Measurements from ENCODE around the gene MYL5.
A peak's percentile ranks its signal among the peaks of the same experiment; 100 is the strongest.
"Not testable (repeated sequence)": the region's sequence is repeated elsewhere in the genome, so short reads cannot be mapped to it uniquely, and the experiment has no call there.

Gene MYL5

DNA sequence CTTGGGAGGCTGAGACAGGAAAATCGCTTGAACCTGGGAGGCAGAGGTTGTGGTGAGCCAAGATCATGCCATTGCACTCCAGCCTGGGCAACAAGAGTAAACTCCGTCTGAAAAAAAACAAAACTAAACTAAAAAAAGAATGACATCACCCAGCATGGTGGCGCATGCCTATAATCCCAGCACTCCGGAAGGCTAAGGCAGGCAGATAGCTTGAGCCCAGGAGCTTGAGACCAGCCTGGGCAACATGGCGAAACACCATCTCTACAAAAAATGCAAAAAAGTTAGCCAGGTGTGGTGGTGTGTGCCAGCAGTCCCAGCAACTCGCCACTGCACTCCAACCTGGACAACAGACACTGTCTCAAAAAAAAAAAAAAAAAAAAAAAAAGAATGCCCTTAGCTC lies 32.0 kb upstream of the MYL5 start:
- not testable (repeated sequence) for H3K4me1 ChIP-seq (ENCODE audit: control insufficient read depth, insufficient read depth, low read length); H3K9ac ChIP-seq (ENCODE audit: low read length)

DNA sequence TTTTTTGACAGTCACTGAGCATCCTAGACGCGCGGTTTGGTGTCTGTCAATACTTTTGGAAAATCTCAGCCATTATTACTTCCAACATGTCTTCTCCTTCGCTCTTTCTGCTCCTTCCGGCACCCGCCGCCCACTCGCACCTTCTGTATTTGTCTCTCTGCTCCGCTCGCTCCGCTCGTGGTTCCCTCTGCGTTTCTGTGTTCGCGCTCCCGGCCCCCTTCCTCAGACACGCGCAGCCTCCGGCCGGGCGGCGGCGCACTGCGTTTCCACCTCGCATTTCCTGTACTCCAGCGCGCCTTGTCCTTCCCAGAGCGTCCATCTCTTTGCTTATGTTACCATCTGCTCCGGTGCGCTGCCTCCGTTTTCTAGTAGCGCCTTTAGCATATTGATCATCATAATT lies 27.9 kb upstream of the MYL5 start:
- peaks cover 4% of the 10 kb centered on the region for H3K9me3 ChIP-seq (ENCODE audit: control insufficient read depth, low read length)
- no peak overlapping the region for H3K9ac ChIP-seq (ENCODE audit: low read length)
- H3K4me1 ChIP-seq (ENCODE audit: control insufficient read depth, insufficient read depth, low read length): no peaks in the 10 kb centered on the region
- peaks cover 23% of the 10 kb centered on the region for H3K27me3 ChIP-seq (replicated peaks; ENCODE audit: control insufficient read depth, insufficient read depth, low read length)
- H3K36me3 ChIP-seq (ENCODE audit: control insufficient read depth, insufficient read depth, low read length, severe bottlenecking): no peaks in the 10 kb centered on the region
- peak; percentile 25 for DNase-seq (ENCODE audit: low read depth)
- no peak overlapping the region for H3K4me3 ChIP-seq (ENCODE audit: low read length)

More for the DNA sequence above, 32.0 kb upstream of the MYL5 start:
- H3K9me3 ChIP-seq (ENCODE audit: control insufficient read depth, low read length); H3K36me3 ChIP-seq (ENCODE audit: control insufficient read depth, insufficient read depth, low read length, severe bottlenecking); H3K4me3 ChIP-seq (ENCODE audit: low read length); H3K27me3 ChIP-seq (replicated peaks; ENCODE audit: control insufficient read depth, insufficient read depth, low read length); DNase-seq (ENCODE audit: low read depth): not testable (repeated sequence)

DNA sequence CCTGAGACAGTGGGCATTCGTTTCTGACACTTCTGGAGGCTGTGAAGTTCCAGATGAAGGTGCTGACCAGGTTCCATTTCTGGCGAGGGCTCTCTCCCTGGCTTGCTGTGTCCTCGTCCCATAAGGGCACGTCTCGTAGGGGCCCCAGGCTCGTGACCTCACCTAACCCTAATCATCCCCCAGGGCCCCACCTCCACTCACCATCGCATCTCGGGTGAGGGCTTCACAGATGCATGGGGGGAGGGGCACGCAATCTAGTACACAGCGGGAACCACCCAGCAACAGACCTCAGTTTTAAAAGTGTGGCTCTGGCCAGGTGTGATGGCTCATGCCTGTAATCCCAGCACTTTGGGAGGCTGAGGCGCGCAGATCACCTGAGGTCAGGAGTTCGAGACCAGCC lies 26.9 kb upstream of the MYL5 start:
- DNase-seq (ENCODE audit: low read depth): no peak
- H3K9me3 ChIP-seq (ENCODE audit: control insufficient read depth, low read length): no peaks in the 10 kb centered on the region
- H3K9ac ChIP-seq (ENCODE audit: low read length): no peak overlapping the region
- H3K27me3 ChIP-seq (replicated peaks; ENCODE audit: control insufficient read depth, insufficient read depth, low read length): peaks cover 25% of the 10 kb centered on the region
- no peak overlapping the region for H3K4me3 ChIP-seq (ENCODE audit: low read length)
- H3K4me1 ChIP-seq (ENCODE audit: control insufficient read depth, insufficient read depth, low read length): no peaks in the 10 kb centered on the region
- no peaks in the 10 kb centered on the region for H3K36me3 ChIP-seq (ENCODE audit: control insufficient read depth, insufficient read depth, low read length, severe bottlenecking)

DNA sequence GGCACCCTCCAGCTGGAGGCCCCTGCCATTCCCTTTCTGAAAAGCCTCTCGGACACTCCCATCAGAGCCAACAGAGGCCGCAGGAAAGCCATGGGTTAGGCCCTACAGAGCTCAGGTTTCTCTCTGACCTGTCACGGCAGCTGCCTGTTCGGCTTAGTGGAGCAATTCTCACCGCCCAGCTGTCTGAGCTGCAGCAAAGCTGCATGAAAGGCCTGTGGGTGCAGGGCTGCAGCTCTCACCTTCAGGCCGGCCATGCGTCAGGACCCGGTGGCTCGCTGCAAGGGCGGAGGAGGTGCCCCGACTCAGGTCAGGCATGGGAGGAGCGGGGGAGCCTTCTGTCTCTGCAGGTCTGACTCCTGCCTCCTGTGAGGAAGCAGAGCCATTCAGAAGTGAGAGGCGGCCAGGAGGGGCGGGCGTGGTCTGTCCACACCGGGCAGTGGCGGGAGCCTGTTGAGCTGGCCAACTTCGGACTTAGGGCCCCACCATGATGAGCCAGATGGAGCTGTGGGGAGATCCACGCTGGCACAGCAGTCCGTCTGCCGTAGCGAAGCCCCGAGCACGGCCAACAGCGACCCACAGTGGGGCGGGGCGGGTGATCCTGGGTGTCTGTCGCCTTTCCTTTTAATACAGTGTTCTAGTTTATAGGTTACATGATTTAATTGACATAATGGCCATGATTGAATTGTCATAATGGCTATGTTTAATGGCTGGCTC lies 25.6 kb upstream of the MYL5 start:
- H3K9ac ChIP-seq (ENCODE audit: low read length): no peak overlapping the region
- no peak overlapping the region for H3K4me3 ChIP-seq (ENCODE audit: low read length)
- peaks cover 32% of the 10 kb centered on the region for H3K27me3 ChIP-seq (replicated peaks; ENCODE audit: control insufficient read depth, insufficient read depth, low read length)
- H3K4me1 ChIP-seq (ENCODE audit: control insufficient read depth, insufficient read depth, low read length): no peaks in the 10 kb centered on the region
- no peaks in the 10 kb centered on the region for H3K9me3 ChIP-seq (ENCODE audit: control insufficient read depth, low read length)
- no peak for DNase-seq (ENCODE audit: low read depth)
- H3K36me3 ChIP-seq (ENCODE audit: control insufficient read depth, insufficient read depth, low read length, severe bottlenecking): no peaks in the 10 kb centered on the region

DNA sequence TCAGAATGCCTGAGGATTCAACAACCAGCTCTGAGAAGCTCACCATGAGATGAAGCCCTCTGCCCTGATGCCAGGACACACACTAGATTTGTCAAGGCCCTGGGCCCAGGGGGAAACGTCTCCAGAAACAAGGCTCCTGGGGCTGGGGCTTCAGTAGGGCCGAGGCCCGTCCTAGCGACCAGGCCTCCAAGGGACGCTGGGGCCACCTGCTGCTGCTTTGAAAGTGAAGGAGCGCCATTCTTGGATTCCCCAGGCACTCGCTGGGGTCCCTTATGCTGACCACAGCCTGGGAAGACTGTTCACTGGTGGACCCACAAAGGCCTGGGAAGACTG lies 25.1 kb upstream of the MYL5 start:
- H3K4me1 ChIP-seq (ENCODE audit: control insufficient read depth, insufficient read depth, low read length): no peaks in the 10 kb centered on the region

DNA sequence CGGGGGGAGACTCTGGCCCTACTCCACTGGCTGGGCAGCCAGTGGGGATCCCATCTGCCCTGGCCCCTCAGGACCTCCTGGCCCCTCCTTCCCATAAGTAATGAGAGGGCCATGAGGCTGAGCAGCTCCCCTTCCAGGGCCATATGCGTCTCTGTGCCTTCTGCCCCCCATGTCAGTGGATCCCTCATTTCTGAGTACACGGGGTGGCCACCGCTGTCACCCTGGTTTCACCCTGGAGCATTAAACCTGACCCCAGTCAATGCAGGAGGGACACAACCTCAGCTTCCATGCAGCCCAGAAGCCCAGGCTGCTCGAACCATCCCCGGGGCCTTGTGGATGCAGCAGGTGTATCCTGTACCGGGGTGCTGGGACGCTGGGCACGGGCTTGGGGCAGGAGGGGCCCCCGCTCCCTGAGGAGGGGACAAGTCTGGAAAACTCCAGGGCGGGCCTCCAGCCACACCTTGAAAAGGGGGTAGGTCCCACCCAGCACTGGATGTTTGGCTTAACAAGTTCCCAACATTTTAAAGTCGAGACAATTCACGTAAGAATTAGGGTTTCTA lies 24.5 kb upstream of the MYL5 start:
- no peak overlapping the region for H3K9ac ChIP-seq (ENCODE audit: low read length)
- peaks cover 40% of the 10 kb centered on the region for H3K27me3 ChIP-seq (replicated peaks; ENCODE audit: control insufficient read depth, insufficient read depth, low read length)
- no peak overlapping the region for H3K4me3 ChIP-seq (ENCODE audit: low read length)
- H3K4me1 ChIP-seq (ENCODE audit: control insufficient read depth, insufficient read depth, low read length): no peaks in the 10 kb centered on the region
- no peak for DNase-seq (ENCODE audit: low read depth)
- no peaks in the 10 kb centered on the region for H3K9me3 ChIP-seq (ENCODE audit: control insufficient read depth, low read length)
- no peaks in the 10 kb centered on the region for H3K36me3 ChIP-seq (ENCODE audit: control insufficient read depth, insufficient read depth, low read length, severe bottlenecking)

More for the DNA sequence above, 25.1 kb upstream of the MYL5 start:
- Histone ChIP-seq H3K9me3 (ENCODE audit: control insufficient read depth, low read length) (no peaks in the 10 kb centered on the region), H3K9ac (ENCODE audit: low read length) (no peak overlapping the region), H3K27me3 (replicated peaks; ENCODE audit: control insufficient read depth, insufficient read depth, low read length) (peaks cover 35% of the 10 kb centered on the region), H3K36me3 (ENCODE audit: control insufficient read depth, insufficient read depth, low read length, severe bottlenecking) (no peaks in the 10 kb centered on the region), H3K4me3 (ENCODE audit: low read length) (no peak overlapping the region)
- no peak for DNase-seq (ENCODE audit: low read depth)

DNA sequence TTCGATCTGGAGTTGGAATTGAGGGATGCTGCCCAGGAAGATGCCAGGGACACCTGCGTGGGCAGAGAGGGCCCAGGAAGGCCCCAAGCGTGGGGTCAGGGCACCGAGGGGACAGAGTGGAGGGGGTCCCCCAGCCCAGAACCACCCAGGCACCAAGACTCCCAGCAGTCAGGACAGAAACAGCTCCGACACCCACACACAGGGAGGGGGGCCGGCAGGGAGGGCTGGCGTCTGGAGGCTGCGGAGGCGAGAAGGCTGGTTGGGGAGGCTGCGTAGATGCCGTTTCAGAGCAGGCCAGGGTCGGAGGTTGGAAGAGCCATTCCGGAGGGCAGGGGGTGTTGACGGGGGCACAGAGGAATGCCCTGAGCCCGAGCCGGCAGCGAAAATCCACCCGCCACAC lies 23.9 kb upstream of the MYL5 start:
- Histone ChIP-seq H3K36me3 (ENCODE audit: control insufficient read depth, insufficient read depth, low read length, severe bottlenecking) (no peaks in the 10 kb centered on the region), H3K4me3 (ENCODE audit: low read length) (no peak overlapping the region), H3K4me1 (ENCODE audit: control insufficient read depth, insufficient read depth, low read length) (peaks cover 2% of the 10 kb centered on the region), H3K9ac (ENCODE audit: low read length) (no peak overlapping the region), H3K9me3 (ENCODE audit: control insufficient read depth, low read length) (no peaks in the 10 kb centered on the region), H3K27me3 (replicated peaks; ENCODE audit: control insufficient read depth, insufficient read depth, low read length) (peaks cover 41% of the 10 kb centered on the region)
- no peak for DNase-seq (ENCODE audit: low read depth)

DNA sequence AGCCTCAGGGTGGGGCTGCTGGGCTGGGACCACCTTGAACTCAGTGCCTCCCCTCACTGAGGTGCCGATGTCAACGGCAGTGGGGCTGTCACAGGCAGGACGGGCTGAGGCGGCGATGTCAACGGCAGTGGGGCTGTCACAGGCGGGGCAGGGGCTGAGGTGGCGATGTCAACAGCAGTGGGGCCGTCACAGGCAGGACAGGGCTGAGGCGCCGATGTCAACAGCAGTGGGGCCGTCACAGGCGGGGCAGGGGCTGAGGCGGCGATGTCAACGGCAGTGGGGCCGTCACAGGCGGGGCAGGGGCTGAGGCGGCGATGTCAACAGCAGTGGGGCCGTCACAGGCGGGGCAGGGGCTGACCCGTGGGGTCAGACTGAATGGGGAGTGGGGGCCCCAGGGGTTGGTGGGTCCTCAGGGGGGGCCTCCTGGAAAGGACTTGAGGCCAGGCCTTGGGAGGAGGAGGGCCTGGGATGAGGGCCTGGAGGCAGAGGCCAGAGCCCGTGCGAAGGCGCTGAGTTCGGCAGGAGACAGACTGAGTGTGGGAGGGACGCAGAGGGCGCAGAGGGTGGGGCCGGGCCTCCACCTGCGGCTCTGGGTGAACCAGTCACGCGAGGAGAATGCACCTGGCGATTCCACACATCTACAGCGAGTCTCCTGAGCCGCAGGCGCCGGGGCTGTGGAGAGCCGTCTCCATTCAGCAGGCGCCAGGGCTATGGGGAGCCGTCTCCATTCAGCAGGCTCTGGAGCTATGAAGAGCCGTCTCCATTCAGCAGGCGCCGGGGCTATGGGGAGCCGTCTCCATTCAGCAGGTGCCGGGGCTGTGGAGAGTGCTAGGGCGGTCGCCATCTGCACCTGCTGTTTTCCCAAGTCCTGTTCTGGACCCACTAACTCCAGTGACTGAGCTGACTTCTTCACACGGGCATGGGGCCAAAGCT lies 23.1 kb upstream of the MYL5 start:
- no peak overlapping the region for H3K4me3 ChIP-seq (ENCODE audit: low read length)
- DNase-seq (ENCODE audit: low read depth): no peak
- peaks cover 2% of the 10 kb centered on the region for H3K4me1 ChIP-seq (ENCODE audit: control insufficient read depth, insufficient read depth, low read length)
- H3K9ac ChIP-seq (ENCODE audit: low read length): no peak overlapping the region
- no peaks in the 10 kb centered on the region for H3K9me3 ChIP-seq (ENCODE audit: control insufficient read depth, low read length)
- H3K27me3 ChIP-seq (replicated peaks; ENCODE audit: control insufficient read depth, insufficient read depth, low read length): peaks cover 47% of the 10 kb centered on the region
- no peaks in the 10 kb centered on the region for H3K36me3 ChIP-seq (ENCODE audit: control insufficient read depth, insufficient read depth, low read length, severe bottlenecking)

DNA sequence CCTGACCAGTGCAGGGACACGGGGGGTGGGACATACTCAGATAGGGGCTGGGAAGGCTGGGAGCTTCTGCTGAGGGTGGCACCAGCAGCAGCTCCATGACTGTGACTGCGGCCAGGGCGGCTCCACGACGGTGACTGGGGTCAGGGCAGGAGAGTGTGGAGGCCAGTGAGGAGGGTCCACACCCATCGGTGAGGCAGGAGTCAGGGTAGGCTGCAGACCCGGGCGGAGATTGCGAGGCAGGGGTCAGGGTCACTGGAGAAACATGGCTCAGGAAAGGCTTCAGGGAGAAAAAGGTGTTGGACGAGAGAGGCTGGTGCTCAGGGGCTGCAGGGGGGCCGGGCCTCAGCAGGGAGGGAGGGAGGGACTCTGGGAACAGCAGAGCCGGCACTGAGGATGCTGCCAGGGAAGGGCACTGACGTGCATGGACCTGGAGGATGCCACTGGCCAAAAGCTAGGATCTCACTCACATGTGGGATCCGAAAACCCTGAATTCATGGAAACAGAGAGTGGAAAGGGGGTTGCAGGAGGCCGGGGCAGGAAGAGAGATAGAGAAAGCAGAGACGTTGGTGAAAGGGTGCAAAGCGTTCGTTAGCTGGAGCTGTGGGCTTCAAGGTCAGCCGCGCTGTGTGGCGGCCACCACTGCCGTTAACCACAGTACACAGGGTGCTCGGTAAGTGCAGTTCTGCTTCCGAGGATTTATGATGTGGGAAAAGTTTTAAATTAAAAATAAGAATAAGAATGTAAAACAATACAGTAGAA lies 22.3 kb upstream of the MYL5 start:
- no peak overlapping the region for H3K4me3 ChIP-seq (ENCODE audit: low read length)
- H3K9ac ChIP-seq (ENCODE audit: low read length): no peak overlapping the region
- H3K36me3 ChIP-seq (ENCODE audit: control insufficient read depth, insufficient read depth, low read length, severe bottlenecking): no peaks in the 10 kb centered on the region
- no peak for DNase-seq (ENCODE audit: low read depth)
- peaks cover 5% of the 10 kb centered on the region for H3K4me1 ChIP-seq (ENCODE audit: control insufficient read depth, insufficient read depth, low read length)
- peaks cover 47% of the 10 kb centered on the region for H3K27me3 ChIP-seq (replicated peaks; ENCODE audit: control insufficient read depth, insufficient read depth, low read length)
- H3K9me3 ChIP-seq (ENCODE audit: control insufficient read depth, low read length): no peaks in the 10 kb centered on the region

DNA sequence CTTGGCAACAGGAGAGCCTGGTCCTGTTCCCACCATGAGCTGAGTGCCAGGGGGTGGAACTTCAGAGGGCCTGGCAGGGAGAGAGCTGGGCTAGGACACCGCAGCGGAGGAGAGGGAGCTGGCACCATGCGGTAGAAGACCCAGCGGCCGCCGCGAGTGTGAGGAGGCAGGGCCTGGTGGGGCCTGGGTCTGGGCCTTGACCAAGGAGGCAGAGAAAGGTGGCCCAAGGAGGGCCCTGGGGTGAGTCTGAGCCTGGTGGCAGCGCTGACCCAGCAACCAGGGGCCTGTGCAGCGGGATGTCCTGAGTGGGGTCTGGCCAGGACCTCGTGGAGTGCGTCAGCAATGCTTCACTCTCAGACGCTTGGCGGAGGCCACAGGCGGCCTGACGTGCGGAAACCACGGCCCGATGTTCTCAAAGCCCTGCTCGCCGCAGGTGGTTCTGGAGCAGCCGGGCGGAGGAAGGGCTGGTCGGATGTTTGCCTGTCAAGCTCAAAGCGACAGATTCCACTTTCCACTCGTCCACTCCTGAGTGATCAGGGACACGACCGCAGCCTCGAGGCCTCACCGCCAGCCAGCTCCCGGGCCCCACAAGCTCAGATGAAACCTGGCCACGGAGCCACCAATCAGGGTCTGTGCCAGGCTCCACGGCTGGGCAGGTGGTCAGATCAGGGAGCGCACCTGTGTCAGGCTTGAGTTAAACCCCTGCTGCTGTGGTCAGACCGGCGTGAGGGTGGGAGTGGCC lies 21.1 kb upstream of the MYL5 start:
- Histone ChIP-seq H3K4me1 (ENCODE audit: control insufficient read depth, insufficient read depth, low read length) (peaks cover 5% of the 10 kb centered on the region), H3K27me3 (replicated peaks; ENCODE audit: control insufficient read depth, insufficient read depth, low read length) (peaks cover 41% of the 10 kb centered on the region), H3K4me3 (ENCODE audit: low read length) (no peak overlapping the region), H3K36me3 (ENCODE audit: control insufficient read depth, insufficient read depth, low read length, severe bottlenecking) (no peaks in the 10 kb centered on the region), H3K9me3 (ENCODE audit: control insufficient read depth, low read length) (no peaks in the 10 kb centered on the region), H3K9ac (ENCODE audit: low read length) (no peak overlapping the region)
- DNase-seq (ENCODE audit: low read depth): no peak

All from adipocyte (in vitro differentiated cells).